Astrocyte (in vitro differentiated cells and primary cell): ENCODE data around the gene MEGF6. TPM values are rescaled to one million over a fixed set of nuclear protein-coding genes. Genes with fewer than 3 reads are reported as not detected.

Source experiments
- DNase-seq: peaks from one replicate; pipeline ENCODE4 v3.0.0-alpha.2; 2010; ENCODE audit warnings: low read depth
- FAIRE-seq: peaks from 2 replicates; lab custom pipeline; 2011; peaks lifted over from hg19 to GRCh38; lab: Jason Lieb, UNC
- H2AFZ ChIP-seq: 2 replicates; pipeline ENCODE4 v1.6.0; 2012; ENCODE audit warnings: low read depth, low read length, inconsistent platforms
- H3K27ac ChIP-seq: 2 replicates; pipeline ENCODE4 v1.5.1; 2011; ENCODE audit warnings: low read depth, low read length, inconsistent platforms
- H3K27me3 ChIP-seq: 2 replicates; pipeline ENCODE4 v1.6.0; 2011; ENCODE audit warnings: low read length, inconsistent platforms; ENCODE audit not compliant: insufficient read depth
- H3K36me3 ChIP-seq: 2 replicates; pipeline ENCODE4 v1.5.1; 2011; ENCODE audit warnings: low read length, inconsistent platforms; ENCODE audit not compliant: insufficient read depth
- H3K4me1 ChIP-seq: 2 replicates; pipeline ENCODE4 v1.5.1; 2011; ENCODE audit warnings: low read length, inconsistent platforms; ENCODE audit not compliant: insufficient read depth
- H3K4me2 ChIP-seq: 2 replicates; pipeline ENCODE4 v1.6.0; 2012; ENCODE audit warnings: low read length, inconsistent platforms
- H3K4me3 ChIP-seq: 2 replicates; pipeline ENCODE4 v1.5.1; 2011; ENCODE audit warnings: low read depth, mild to moderate bottlenecking, low read length, inconsistent platforms; ENCODE audit not compliant: insufficient read depth
- H3K79me2 ChIP-seq: 2 replicates; pipeline ENCODE4 v1.6.0; 2012; ENCODE audit warnings: mild to moderate bottlenecking, low read length, inconsistent platforms; ENCODE audit not compliant: insufficient read depth
- H3K9ac ChIP-seq: 2 replicates; pipeline ENCODE4 v1.6.0; 2012; ENCODE audit warnings: mild to moderate bottlenecking, low read length, inconsistent platforms
- H3K9me3 ChIP-seq: 2 replicates; pipeline ENCODE4 v1.5.1; 2012; ENCODE audit warnings: low read depth, mild to moderate bottlenecking, low read length, inconsistent platforms; ENCODE audit not compliant: insufficient read depth
- H4K20me1 ChIP-seq: 2 replicates; pipeline ENCODE4 v1.6.0; 2012; ENCODE audit warnings: low read length, inconsistent platforms; ENCODE audit not compliant: insufficient read depth
- H3K27ac Mint-ChIP-seq: one replicate; pipeline ENCODE4 v1.8.0; 2021; ENCODE audit warnings: mild to moderate bottlenecking, mixed read lengths; ENCODE audit not compliant: unreplicated experiment
- H3K27me3 Mint-ChIP-seq: one replicate; pipeline ENCODE4 v1.8.0; 2021; ENCODE audit warnings: low read depth, mixed read lengths; ENCODE audit not compliant: unreplicated experiment
- H3K36me3 Mint-ChIP-seq: one replicate; pipeline ENCODE4 v1.8.0; 2021; ENCODE audit warnings: low read depth, mixed read lengths; ENCODE audit not compliant: unreplicated experiment
- H3K4me1 Mint-ChIP-seq: one replicate; pipeline ENCODE4 v1.8.0; 2021; ENCODE audit warnings: low read depth, mixed read lengths; ENCODE audit not compliant: unreplicated experiment
- H3K4me3 Mint-ChIP-seq: one replicate; pipeline ENCODE4 v1.8.0; 2021; ENCODE audit warnings: mild to moderate bottlenecking, moderate library complexity, mixed read lengths; ENCODE audit not compliant: unreplicated experiment
- H3K9me3 Mint-ChIP-seq: one replicate; pipeline ENCODE4 v1.8.0; 2021; ENCODE audit warnings: mild to moderate bottlenecking, mixed read lengths; ENCODE audit not compliant: unreplicated experiment
- EZH2 ChIP-seq: IDR thresholded peaks from 2 replicates; pipeline ENCODE4 v1.6.1; 2012; ENCODE audit warnings: mild to moderate bottlenecking, low read length, inconsistent platforms; ENCODE audit not compliant: insufficient read depth
- total RNA-seq: library from RNA; stranded (reverse); gene quantifications from 2 replicates; pipeline ENCODE4 v1.2.1, GENCODE V29; 2021
- TF ChIP-seq, protein P1 (sequence below): IDR thresholded peaks from 2 replicates; pipeline ENCODE4 v1.5.1; 2011; ENCODE audit warnings: low read depth, mild to moderate bottlenecking, inconsistent platforms, low read length, moderate library complexity; ENCODE audit not compliant: insufficient read depth

The MEGF6 gene
- total RNA-seq, 1 donor from 2014 or later, result 14.8 TPM

DNA sequence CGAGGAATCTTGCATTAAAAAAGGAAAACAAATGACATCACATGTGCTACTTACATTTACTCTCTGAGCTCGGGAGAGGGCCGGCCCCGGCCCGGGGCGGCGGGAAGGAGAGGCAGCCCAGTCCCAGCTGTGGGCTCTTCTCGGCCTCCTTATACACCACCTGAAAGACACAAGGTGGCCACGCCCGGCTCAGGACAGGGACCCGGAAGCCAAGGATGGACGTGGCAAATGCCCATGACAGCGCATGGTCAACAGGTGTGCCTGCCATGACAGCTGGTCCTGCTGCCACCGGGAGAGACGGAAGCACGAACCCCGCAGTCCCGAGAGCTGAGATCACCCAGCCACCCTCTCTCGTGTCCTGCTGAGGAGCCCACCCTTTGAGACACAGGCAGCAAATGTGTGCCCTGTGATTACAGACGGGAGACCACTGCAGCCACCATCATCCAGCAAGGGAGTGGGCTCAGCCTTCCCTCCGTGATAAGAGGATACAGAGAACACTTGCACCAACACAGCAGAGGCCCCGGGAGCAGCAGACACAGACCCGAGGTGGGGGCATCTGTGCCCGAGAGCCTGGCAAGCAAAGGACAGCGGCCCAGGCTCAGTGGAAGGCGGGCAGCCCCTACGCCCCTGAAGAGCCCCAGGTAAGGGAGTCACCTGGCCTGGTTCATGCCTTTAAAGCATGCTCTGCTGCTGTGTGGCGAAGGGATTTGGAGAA, 22.2 kb upstream of the MEGF6 start:
- H3K4me2 ChIP-seq, result no peak overlapping the region
- no peak for DNase-seq
- TF ChIP-seq EZH2, result no peak
- TF ChIP-seq, protein P1, sequence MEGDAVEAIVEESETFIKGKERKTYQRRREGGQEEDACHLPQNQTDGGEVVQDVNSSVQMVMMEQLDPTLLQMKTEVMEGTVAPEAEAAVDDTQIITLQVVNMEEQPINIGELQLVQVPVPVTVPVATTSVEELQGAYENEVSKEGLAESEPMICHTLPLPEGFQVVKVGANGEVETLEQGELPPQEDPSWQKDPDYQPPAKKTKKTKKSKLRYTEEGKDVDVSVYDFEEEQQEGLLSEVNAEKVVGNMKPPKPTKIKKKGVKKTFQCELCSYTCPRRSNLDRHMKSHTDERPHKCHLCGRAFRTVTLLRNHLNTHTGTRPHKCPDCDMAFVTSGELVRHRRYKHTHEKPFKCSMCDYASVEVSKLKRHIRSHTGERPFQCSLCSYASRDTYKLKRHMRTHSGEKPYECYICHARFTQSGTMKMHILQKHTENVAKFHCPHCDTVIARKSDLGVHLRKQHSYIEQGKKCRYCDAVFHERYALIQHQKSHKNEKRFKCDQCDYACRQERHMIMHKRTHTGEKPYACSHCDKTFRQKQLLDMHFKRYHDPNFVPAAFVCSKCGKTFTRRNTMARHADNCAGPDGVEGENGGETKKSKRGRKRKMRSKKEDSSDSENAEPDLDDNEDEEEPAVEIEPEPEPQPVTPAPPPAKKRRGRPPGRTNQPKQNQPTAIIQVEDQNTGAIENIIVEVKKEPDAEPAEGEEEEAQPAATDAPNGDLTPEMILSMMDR, result no peak

DNA sequence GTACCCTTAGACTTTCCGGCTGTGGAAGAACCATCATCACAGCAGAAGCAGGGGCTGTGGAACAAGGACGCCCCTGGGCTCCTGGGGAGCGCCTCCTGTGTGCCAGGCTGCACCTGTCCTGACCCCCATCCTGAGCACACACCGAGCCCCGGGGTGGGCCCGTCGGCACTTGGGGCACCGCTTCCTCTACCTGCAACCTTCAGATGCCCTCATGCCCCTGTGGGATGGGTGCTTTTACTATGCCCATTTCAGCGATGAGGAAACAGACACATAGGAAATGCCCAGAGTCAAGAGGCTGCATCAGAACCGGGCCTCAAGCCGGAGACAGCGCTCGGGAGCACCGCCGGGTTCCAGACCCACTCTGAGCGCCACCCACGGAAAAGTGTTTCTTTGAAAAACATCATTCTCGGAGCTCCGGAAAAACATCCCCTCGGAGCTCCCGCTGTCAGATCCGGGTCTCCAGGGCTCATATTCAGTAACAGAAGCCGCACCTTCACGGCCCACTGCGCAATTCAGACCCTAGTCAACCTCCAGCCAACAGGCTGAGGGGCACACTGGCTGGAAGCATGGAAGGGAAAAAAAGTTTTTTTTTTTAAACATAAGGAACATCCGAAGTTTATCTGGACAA, 21.5 kb upstream of the MEGF6 start:
- Histone ChIP-seq H3K9me3 (no peaks in the 10 kb centered on the region), H3K4me3 (no peak overlapping the region), H2AFZ (no peak overlapping the region), H3K27me3 (no peaks in the 10 kb centered on the region), H3K4me2 (no peak overlapping the region), H4K20me1 (peaks cover 10% of the 10 kb centered on the region), H3K36me3 (peaks cover 19% of the 10 kb centered on the region), H3K4me1 (no peaks in the 10 kb centered on the region), H3K9ac (no peak overlapping the region), H3K79me2 (no peaks in the 10 kb centered on the region), H3K27ac (no peak overlapping the region)
- Mint-ChIP-seq H3K9me3 (no peaks in the 10 kb centered on the region), H3K36me3 (peaks cover 24% of the 10 kb centered on the region), H3K27me3 (no peaks in the 10 kb centered on the region), H3K4me3 (no peak overlapping the region), H3K4me1 (no peaks in the 10 kb centered on the region), H3K27ac (no peak overlapping the region)
- FAIRE-seq, result no peak
- no peak for DNase-seq
- TF ChIP-seq, protein P1, result no peak
- no peak for TF ChIP-seq EZH2

More for the DNA sequence above, 22.2 kb upstream of the MEGF6 start:
- no peak overlapping the region for H3K9ac ChIP-seq
- H3K36me3 ChIP-seq, result peaks cover 15% of the 10 kb centered on the region
- no peak overlapping the region for H3K4me3 ChIP-seq
- H3K9me3 ChIP-seq, result no peaks in the 10 kb centered on the region
- Mint-ChIP-seq H3K4me3 (no peak overlapping the region), H3K27ac (no peak overlapping the region), H3K9me3 (no peaks in the 10 kb centered on the region), H3K4me1 (peaks cover under 1% of the 10 kb centered on the region), H3K36me3 (peaks cover 27% of the 10 kb centered on the region), H3K27me3 (no peaks in the 10 kb centered on the region)
- peaks cover 10% of the 10 kb centered on the region for H4K20me1 ChIP-seq
- no peak overlapping the region for H2AFZ ChIP-seq
- no peak for FAIRE-seq
- H3K79me2 ChIP-seq, result no peaks in the 10 kb centered on the region
- no peaks in the 10 kb centered on the region for H3K4me1 ChIP-seq
- H3K27ac ChIP-seq, result no peak overlapping the region
- H3K27me3 ChIP-seq, result no peaks in the 10 kb centered on the region

DNA sequence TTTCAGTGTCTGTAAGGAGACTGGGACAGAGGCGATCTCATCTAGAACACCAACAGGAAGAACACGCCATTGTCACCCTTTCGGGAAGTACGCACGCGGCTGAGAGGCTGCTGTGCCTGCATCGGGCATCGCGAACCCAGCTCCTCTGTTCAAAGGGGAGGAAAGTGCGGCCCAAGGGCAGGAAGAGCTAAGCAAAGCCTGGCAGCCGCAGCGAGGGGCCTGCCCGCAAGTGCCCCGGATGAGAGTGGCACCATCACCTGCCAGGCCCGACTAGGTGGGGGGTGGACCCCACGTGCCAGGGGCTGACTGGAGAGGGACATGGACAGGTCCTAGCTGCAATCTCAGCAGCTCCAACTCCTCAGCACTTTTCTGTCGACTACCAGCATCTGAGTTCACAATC, 21.0 kb upstream of the MEGF6 start:
- H3K4me1 ChIP-seq, result no peaks in the 10 kb centered on the region
- H3K36me3 Mint-ChIP-seq, result peaks cover 21% of the 10 kb centered on the region
- no peak overlapping the region for H2AFZ ChIP-seq
- no peak overlapping the region for H3K4me3 Mint-ChIP-seq
- H4K20me1 ChIP-seq, result peaks cover 10% of the 10 kb centered on the region
- no peaks in the 10 kb centered on the region for H3K4me1 Mint-ChIP-seq
- H3K27ac ChIP-seq, result no peak overlapping the region
- FAIRE-seq (no peak), DNase-seq (no peak)
- no peak overlapping the region for H3K27ac Mint-ChIP-seq
- no peaks in the 10 kb centered on the region for H3K27me3 Mint-ChIP-seq
- TF ChIP-seq EZH2, result no peak
- TF ChIP-seq, protein P1, result no peak
- no peak overlapping the region for H3K9ac ChIP-seq
- H3K27me3 ChIP-seq, result no peaks in the 10 kb centered on the region
- H3K4me2 ChIP-seq, result no peak overlapping the region
- no peak overlapping the region for H3K4me3 ChIP-seq
- no peaks in the 10 kb centered on the region for H3K9me3 ChIP-seq
- H3K79me2 ChIP-seq, result no peaks in the 10 kb centered on the region
- H3K9me3 Mint-ChIP-seq, result no peaks in the 10 kb centered on the region
- peaks cover 17% of the 10 kb centered on the region for H3K36me3 ChIP-seq
